ENCODE measurements around the gene RAB3B.

RAB3B gene

DNA sequence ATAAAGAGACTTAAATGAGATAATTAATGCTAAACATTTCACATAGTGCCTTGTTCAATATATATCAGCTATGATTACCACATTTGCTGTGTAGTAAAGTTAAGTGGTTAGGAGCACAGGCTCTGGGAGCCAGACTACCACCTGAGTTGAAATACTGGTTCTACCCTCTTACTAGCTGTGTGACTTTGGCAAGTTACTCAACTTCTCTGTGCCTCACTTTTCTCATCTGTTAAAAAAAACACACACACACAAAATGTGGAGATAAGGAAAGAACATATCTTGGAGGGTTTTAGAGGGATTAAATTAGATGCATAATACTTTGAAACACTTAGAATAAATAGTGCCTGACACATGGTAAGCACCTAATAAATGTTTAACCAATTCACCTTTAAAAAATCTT lies 60.2 kb downstream of the RAB3B start:
- H3K4me3 ChIP-seq (replicated peaks; ENCODE audit: insufficient read depth, low read length): no peak overlapping the region
- H3K27me3 ChIP-seq (ENCODE audit: insufficient read depth, poor library complexity, severe bottlenecking): no peaks in the 10 kb centered on the region
- TF ChIP-seq, protein P1, sequence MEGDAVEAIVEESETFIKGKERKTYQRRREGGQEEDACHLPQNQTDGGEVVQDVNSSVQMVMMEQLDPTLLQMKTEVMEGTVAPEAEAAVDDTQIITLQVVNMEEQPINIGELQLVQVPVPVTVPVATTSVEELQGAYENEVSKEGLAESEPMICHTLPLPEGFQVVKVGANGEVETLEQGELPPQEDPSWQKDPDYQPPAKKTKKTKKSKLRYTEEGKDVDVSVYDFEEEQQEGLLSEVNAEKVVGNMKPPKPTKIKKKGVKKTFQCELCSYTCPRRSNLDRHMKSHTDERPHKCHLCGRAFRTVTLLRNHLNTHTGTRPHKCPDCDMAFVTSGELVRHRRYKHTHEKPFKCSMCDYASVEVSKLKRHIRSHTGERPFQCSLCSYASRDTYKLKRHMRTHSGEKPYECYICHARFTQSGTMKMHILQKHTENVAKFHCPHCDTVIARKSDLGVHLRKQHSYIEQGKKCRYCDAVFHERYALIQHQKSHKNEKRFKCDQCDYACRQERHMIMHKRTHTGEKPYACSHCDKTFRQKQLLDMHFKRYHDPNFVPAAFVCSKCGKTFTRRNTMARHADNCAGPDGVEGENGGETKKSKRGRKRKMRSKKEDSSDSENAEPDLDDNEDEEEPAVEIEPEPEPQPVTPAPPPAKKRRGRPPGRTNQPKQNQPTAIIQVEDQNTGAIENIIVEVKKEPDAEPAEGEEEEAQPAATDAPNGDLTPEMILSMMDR (IDR thresholded peaks at IDR 0.05; ENCODE audit: insufficient read depth, low read length): no peak
- TF ChIP-seq GABPA (IDR thresholded peaks at IDR 0.05; ENCODE audit: low read depth): no peak
- TF ChIP-seq, protein P2, sequence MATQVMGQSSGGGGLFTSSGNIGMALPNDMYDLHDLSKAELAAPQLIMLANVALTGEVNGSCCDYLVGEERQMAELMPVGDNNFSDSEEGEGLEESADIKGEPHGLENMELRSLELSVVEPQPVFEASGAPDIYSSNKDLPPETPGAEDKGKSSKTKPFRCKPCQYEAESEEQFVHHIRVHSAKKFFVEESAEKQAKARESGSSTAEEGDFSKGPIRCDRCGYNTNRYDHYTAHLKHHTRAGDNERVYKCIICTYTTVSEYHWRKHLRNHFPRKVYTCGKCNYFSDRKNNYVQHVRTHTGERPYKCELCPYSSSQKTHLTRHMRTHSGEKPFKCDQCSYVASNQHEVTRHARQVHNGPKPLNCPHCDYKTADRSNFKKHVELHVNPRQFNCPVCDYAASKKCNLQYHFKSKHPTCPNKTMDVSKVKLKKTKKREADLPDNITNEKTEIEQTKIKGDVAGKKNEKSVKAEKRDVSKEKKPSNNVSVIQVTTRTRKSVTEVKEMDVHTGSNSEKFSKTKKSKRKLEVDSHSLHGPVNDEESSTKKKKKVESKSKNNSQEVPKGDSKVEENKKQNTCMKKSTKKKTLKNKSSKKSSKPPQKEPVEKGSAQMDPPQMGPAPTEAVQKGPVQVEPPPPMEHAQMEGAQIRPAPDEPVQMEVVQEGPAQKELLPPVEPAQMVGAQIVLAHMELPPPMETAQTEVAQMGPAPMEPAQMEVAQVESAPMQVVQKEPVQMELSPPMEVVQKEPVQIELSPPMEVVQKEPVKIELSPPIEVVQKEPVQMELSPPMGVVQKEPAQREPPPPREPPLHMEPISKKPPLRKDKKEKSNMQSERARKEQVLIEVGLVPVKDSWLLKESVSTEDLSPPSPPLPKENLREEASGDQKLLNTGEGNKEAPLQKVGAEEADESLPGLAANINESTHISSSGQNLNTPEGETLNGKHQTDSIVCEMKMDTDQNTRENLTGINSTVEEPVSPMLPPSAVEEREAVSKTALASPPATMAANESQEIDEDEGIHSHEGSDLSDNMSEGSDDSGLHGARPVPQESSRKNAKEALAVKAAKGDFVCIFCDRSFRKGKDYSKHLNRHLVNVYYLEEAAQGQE (IDR thresholded peaks at IDR 0.05; ENCODE audit: insufficient replicate concordance, low read depth): no peak
- no peak for TF ChIP-seq POLR2AphosphoS5 (IDR thresholded peaks at IDR 0.05; ENCODE audit: low read depth)
- no peak for TF ChIP-seq SPI1 (IDR thresholded peaks at IDR 0.05; ENCODE audit: borderline replicate concordance, low read depth)
- H3K27ac ChIP-seq (replicated peaks): no peak overlapping the region
- no peak for DNase-seq (ENCODE audit: low read depth in 1 of 2, low spot score in 1 of 2)

DNA sequence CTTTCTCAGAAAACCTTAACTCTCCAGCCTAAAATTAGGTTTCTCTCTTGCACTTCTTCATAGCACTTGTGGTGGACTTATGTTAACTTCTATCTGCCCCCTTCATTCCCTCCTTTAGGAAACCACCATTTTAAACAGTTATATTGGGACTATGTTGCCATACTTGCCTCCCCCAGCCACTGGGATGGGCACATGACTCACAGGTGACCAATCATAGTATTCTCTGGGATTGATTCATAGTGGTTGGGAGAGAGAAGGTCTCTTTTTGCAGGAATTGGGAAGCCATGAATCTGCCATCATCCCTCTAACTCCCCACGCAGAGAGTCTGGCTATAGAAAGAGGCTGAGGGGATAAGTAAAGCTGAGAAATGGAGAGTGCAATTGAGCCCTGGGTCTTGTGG lies 61.6 kb downstream of the RAB3B start:
- Histone ChIP-seq H3K4me3 (replicated peaks; ENCODE audit: insufficient read depth, low read length) (no peak overlapping the region), H3K27me3 (ENCODE audit: insufficient read depth, poor library complexity, severe bottlenecking) (no peaks in the 10 kb centered on the region), H3K27ac (replicated peaks) (no peak overlapping the region)
- TF ChIP-seq POLR2AphosphoS5 (IDR thresholded peaks at IDR 0.05; ENCODE audit: low read depth): no peak
- TF ChIP-seq, protein P2 (IDR thresholded peaks at IDR 0.05; ENCODE audit: insufficient replicate concordance, low read depth): no peak
- TF ChIP-seq SPI1 (IDR thresholded peaks at IDR 0.05; ENCODE audit: borderline replicate concordance, low read depth): no peak
- no peak for TF ChIP-seq GABPA (IDR thresholded peaks at IDR 0.05; ENCODE audit: low read depth)
- TF ChIP-seq, protein P1 (IDR thresholded peaks at IDR 0.05; ENCODE audit: insufficient read depth, low read length): no peak
- DNase-seq (ENCODE audit: low read depth in 1 of 2, low spot score in 1 of 2): no peak

DNA sequence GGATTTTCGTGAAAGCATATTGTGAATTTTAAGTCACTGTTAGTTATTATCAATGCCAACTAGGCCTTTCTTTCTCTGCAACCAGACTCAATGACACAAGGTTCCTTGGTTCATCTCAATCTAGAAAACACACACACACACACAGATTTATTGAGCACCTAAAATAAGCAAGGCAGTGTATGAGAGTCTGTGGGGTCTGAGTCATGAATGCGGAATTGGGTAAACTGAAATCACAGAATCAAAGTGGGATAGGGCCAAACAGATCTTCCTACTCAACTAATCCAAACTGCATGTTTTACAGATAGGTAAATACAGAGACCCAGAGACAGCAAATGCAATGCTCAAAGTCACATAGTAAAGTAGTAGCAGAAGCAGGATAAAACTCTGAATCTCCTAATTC lies 63.5 kb downstream of the RAB3B start:
- TF ChIP-seq, protein P2 (IDR thresholded peaks at IDR 0.05; ENCODE audit: insufficient replicate concordance, low read depth): no peak
- TF ChIP-seq, protein P1 (IDR thresholded peaks at IDR 0.05; ENCODE audit: insufficient read depth, low read length): no peak
- TF ChIP-seq GABPA (IDR thresholded peaks at IDR 0.05; ENCODE audit: low read depth): no peak
- TF ChIP-seq POLR2AphosphoS5 (IDR thresholded peaks at IDR 0.05; ENCODE audit: low read depth): no peak
- TF ChIP-seq SPI1 (IDR thresholded peaks at IDR 0.05; ENCODE audit: borderline replicate concordance, low read depth): no peak

More for the DNA sequence above, 63.5 kb downstream of the RAB3B start:
- Histone ChIP-seq H3K27me3 (ENCODE audit: insufficient read depth, poor library complexity, severe bottlenecking) (no peaks in the 10 kb centered on the region), H3K4me3 (replicated peaks; ENCODE audit: insufficient read depth, low read length) (no peak overlapping the region), H3K27ac (replicated peaks) (no peak overlapping the region)
- DNase-seq (ENCODE audit: low read depth in 1 of 2, low spot score in 1 of 2): no peak
